Mucosa of descending colon (tissue), 3 donors: ENCODE measurements around the gene NUAK1. TPM values are rescaled to one million over a fixed set of nuclear protein-coding genes. Genes with fewer than 3 reads are reported as not detected.
A peak's percentile ranks its signal among the peaks of the same experiment; 100 is the strongest.

Experiments
- ATAC-seq: fragments of 200-7000 bp; cut with Tn5 transposase; one replicate; pipeline ENCODE4 v1.9.1; 2020; ENCODE audit warnings: mild to moderate bottlenecking, moderate library complexity
- DNase-seq, 3 donors: peaks; one replicate each; pipeline ENCODE4 v3.0.0-alpha.2; 2020
- H3K36me3 ChIP-seq: fragments of 200-600 bp; one replicate; pipeline ENCODE4 v1.8.0; 2021; ENCODE audit warnings: low read depth, mild to moderate bottlenecking
- H3K4me1 ChIP-seq: fragments of 200-600 bp; one replicate; pipeline ENCODE4 v1.8.0; 2021; ENCODE audit warnings: low read depth, mild to moderate bottlenecking
- H3K4me3 ChIP-seq: fragments of 200-600 bp; one replicate; pipeline ENCODE4 v1.8.0; 2021; ENCODE audit warnings: mild to moderate bottlenecking
- H3K9me3 ChIP-seq: fragments of 200-600 bp; one replicate; pipeline ENCODE4 v1.8.0; 2021; ENCODE audit warnings: mild to moderate bottlenecking
- intact Hi-C, 2 donors: fragments of 100-400 bp; cut with DNase I in 1 of 2; cut with micrococcal nuclease in 1 of 2; formaldehyde crosslinking; loops; one replicate each; pipeline versions ENCODE4 v1.11.0 to v1.11.1; 2022; cut with DNase I, micrococcal nuclease
- total RNA-seq, 3 donors: library from RNA; stranded (reverse); fragmentation: NEBNext Ultra II Directional in 2 of 3; extraction: Animal tissue kit (Norgen Biotek cat#: 25700) in 2 of 3; gene quantifications; one replicate each; pipeline versions ENCODE4 v1.2.1 to v1.2.4, GENCODE V29; 2021 to 2023
- TF ChIP-seq, protein P1 (sequence below): fragments of 200-600 bp; IDR thresholded peaks from one replicate; pipeline ENCODE4 v1.8.0; 2022; ENCODE audit warnings: antibody characterized with exemption, mild to moderate bottlenecking
- donor health status: DM: no; HTN: no; CAD: no; lungs with moderate emphysema.
- donor health status: DM: no; HTN: no; CAD: no.
- donor health status: DM: no; HTN: yes; CAD: no.

Gene NUAK1
- total RNA-seq, 3 donors from 2014 or later, result 4.9 to 6.8 (median 5.4) TPM

GRCh38 chr12:106181401-106182114, 42.8 kb upstream of the NUAK1 start:
- TF ChIP-seq, protein P1, sequence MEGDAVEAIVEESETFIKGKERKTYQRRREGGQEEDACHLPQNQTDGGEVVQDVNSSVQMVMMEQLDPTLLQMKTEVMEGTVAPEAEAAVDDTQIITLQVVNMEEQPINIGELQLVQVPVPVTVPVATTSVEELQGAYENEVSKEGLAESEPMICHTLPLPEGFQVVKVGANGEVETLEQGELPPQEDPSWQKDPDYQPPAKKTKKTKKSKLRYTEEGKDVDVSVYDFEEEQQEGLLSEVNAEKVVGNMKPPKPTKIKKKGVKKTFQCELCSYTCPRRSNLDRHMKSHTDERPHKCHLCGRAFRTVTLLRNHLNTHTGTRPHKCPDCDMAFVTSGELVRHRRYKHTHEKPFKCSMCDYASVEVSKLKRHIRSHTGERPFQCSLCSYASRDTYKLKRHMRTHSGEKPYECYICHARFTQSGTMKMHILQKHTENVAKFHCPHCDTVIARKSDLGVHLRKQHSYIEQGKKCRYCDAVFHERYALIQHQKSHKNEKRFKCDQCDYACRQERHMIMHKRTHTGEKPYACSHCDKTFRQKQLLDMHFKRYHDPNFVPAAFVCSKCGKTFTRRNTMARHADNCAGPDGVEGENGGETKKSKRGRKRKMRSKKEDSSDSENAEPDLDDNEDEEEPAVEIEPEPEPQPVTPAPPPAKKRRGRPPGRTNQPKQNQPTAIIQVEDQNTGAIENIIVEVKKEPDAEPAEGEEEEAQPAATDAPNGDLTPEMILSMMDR, result no peak
- H3K36me3 ChIP-seq, result no peaks in the 10 kb centered on the region
- H3K4me3 ChIP-seq, result no peak overlapping the region
- no peaks in the 10 kb centered on the region for H3K4me1 ChIP-seq
- DNase-seq, result no peak
- no peak for ATAC-seq
- intact Hi-C loops, result no loop called here
- H3K9me3 ChIP-seq, result no peaks in the 10 kb centered on the region

GRCh38 chr12:106179086-106179485, 40.3 kb upstream of the NUAK1 start:
- no peak overlapping the region for H3K4me3 ChIP-seq
- ATAC-seq, result peak; percentile 12
- no peaks in the 10 kb centered on the region for H3K4me1 ChIP-seq
- DNase-seq, result no peak
- no peaks in the 10 kb centered on the region for H3K9me3 ChIP-seq
- no peaks in the 10 kb centered on the region for H3K36me3 ChIP-seq
- intact Hi-C loops, result no loop called here
- TF ChIP-seq, protein P1, result no peak

DNA sequence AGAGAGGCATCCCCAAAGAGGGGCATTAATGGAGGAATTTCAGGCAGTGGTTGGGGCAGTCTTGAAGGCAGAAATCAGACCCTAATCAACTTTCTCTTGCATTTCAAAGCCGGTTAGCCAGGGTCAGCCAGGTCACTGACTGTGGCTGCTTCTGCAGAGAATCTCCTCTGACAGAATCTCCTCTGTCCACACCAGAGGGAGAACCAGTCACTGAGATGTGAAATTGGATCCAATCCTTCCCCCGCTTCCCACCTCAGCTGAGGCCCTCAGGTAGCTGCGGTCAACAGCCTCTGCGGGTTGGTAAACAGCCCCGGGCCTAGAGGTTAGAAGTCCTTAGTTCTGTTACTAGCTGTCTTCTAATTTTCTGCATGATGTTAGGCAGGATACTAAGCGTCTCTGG, 39.8 kb upstream of the NUAK1 start:
- H3K9me3 ChIP-seq, result no peaks in the 10 kb centered on the region
- H3K36me3 ChIP-seq, result no peaks in the 10 kb centered on the region
- TF ChIP-seq, protein P1, result no peak
- intact Hi-C loops, result no loop called here
- DNase-seq (no peak), ATAC-seq (no peak)
- H3K4me1 ChIP-seq, result no peaks in the 10 kb centered on the region
- no peak overlapping the region for H3K4me3 ChIP-seq

DNA sequence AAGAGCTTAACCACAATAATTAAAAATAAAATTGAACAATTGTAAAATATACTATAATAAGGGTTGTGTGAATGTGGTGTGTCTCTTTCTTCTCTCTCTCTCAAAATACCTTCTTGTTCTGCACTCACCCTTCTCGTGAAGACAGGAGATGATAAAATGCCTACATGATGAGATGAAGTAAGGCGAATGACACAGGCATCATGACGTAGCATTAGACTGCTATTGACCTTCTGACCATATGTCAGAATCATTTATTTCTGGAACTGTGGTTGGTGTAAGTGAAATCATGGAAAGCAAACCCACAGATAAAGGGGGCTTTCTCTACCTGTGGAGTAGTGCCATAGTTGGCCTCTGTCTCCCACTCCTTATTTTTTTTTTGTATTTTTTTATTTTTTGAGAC, 37.8 kb upstream of the NUAK1 start:
- no peak for ATAC-seq
- intact Hi-C loops, result no loop called here
- no peaks in the 10 kb centered on the region for H3K9me3 ChIP-seq
- no peak overlapping the region for H3K4me3 ChIP-seq
- no peaks in the 10 kb centered on the region for H3K36me3 ChIP-seq
- no peak for DNase-seq
- TF ChIP-seq, protein P1, result no peak
- H3K4me1 ChIP-seq, result no peaks in the 10 kb centered on the region

DNA sequence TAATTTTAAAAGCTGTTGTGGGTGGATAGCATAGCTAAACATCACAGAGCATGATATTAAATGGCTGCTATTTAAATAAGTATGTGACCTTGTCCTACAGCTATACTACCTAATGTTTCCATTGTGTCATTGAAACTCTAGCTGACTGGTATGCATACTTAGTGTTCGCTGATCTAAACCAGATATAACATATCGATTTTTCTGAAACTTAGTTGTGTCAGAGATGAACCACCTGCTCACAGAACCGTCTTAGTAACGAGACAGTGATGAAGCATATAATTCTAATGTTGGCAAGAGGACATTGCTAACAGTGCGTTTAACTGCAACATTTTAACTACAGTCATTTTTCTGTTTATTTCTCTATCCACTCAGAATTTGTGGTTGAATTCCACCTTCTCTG, 36.1 kb upstream of the NUAK1 start:
- Histone ChIP-seq H3K4me3 (no peak overlapping the region), H3K36me3 (no peaks in the 10 kb centered on the region), H3K4me1 (no peaks in the 10 kb centered on the region), H3K9me3 (no peaks in the 10 kb centered on the region)
- ATAC-seq (no peak), DNase-seq (no peak)
- TF ChIP-seq, protein P1, result no peak
- intact Hi-C loops, result no loop called here

GRCh38 chr12:106173442-106173841, 34.7 kb upstream of the NUAK1 start:
- Histone ChIP-seq H3K4me3 (no peak overlapping the region), H3K9me3 (no peaks in the 10 kb centered on the region), H3K4me1 (no peaks in the 10 kb centered on the region), H3K36me3 (no peaks in the 10 kb centered on the region)
- ATAC-seq (no peak), DNase-seq (no peak)
- TF ChIP-seq, protein P1, result no peak
- intact Hi-C loops, result no loop called here
